Measurements from ENCODE around the gene PLCL1.

The PLCL1 gene

DNA sequence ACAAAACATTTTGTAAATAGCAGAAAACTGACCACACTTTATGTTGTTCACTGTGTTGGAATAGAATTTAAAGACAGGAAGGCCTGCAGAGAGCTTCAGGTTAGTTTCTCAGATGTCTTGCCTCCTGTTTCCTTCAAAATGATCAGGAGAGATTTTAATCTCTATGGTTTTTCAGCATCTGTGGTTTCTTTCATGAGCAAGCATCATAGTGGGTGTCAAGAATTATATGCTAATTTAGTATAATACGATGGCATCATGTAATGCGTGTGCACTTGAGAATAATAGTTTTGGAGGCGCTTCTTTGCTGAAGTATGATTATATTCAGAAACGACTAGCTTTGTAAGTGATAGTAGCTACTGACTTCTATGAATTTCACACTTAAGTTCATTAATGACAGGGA is 149.9 kb downstream of the PLCL1 start:
- no peak for DNase-seq (ENCODE audit: low spot score)

DNA sequence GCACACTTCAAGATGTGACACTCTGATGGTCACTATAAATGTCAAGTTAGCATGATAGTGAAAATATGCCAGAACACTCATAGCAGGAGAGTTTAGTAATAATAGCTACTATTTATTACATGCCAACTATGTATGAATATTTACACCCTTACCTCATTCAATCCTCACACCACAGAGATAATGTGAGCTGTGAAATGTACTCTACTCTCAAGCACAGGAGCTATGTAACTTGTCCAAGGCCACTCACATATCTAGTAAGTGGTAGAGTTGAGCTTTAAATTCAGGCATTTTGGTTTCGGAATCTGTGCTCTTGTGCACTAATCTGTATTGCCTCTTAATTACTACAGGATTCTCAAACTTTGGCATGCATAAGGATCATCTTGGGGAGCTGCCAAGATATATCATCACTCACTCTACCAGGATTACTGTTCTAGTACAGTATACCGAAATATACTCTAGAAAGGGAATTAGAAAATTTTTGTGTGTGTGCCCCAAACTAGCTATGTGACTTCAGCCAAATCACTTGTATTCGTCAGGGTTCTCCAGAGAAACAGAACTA is 154.3 kb downstream of the PLCL1 start:
- DNase-seq (ENCODE audit: low spot score), result no peak

DNA sequence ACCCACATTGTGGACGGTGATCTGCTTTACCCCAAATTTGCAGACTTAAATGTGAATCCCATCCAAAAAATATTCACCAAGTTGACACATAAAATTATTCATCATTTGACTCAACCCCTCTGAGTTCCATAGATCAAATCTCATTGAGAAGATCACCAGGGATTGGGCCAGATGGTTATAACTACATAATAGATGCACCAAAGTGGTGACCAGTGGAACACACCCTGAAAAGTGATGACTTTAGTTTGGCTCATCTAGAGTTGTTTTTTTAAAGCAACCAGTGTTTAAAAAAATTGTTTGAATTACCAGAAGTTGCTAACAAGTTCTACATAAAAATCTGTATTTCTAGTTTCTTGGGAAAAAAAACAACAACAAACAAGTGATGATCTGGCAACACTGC is 155.0 kb downstream of the PLCL1 start:
- DNase-seq (ENCODE audit: low spot score), result no peak

- DNase-seq (ENCODE audit: low spot score), result no peak
These were observed 156.4 kb downstream of the PLCL1 start for GRCh38 chr2:197960786-197961185.

- DNase-seq (ENCODE audit: low spot score), result no peak
These were observed 160.3 kb downstream of the PLCL1 start for GRCh38 chr2:197964720-197965119.

DNA sequence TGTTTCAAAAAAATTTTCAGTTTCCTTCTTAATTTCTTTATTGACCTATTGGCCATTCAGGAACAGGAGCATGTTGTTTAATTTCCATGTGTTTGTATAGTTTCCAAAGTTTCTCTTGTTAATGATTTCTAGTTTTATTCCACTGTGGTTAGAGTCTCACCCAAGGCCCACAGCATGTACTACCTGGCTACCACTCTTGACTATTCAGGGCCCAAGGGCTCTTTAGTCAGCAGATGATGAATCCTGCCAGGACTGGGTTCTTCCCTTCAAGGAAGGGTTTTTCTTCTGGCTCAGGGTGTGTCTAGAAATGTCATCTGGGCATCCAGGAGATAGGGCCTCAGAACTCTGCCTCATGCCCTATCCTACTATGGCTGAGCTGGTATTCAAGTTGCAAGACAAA is 161.4 kb downstream of the PLCL1 start:
- no peak for DNase-seq (ENCODE audit: low spot score)

DNA sequence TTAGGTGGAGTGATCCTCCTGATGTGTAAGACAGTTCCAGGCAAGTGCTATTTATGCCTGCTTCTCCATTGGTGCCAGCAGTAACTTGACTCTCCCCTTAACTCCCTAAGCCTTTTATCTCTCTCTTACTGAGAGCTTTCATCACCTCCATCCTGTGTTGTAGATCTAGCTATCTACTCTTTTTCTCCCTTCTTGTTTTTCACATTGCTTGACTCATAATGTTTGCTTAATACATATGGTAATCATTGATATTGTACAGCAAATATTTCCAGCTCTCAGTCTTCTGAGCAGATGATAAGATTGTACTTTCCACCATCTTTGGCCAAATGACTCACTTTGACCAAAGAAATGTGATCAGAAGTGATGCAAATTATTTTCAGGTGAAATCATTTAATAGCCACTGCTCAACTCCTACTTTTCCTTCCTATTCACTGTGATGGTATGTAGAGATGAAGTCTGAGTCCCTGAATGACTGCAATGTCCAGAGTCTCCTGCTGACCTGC is 165.0 kb downstream of the PLCL1 start:
- DNase-seq (ENCODE audit: low spot score), result no peak

DNA sequence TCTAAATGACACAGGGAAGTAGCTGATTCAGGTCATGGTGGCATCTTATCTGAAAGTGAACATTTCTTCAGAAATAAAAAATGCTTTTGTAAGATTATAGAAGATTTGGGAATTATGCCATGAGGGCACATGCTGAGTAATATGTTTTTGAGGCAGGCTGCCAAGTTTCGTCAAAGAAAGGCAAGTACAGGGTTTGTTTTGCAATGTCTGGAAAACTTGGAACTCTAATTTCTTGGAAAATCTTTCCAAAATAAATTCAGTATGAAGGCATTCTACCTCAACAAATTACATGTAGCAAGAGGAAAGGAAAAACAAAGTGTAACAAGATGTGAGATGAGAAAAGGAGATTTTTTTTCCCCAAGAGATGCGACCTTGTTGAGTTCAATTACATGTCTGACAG is 167.7 kb downstream of the PLCL1 start:
- no peak for DNase-seq (ENCODE audit: low spot score)

- no peak for DNase-seq (ENCODE audit: low spot score)
These were observed 168.2 kb downstream of the PLCL1 start for GRCh38 chr2:197972587-197972986.

GRCh38 chr2:197973772-197974171 is 169.4 kb downstream of the PLCL1 start:
- DNase-seq (ENCODE audit: low spot score), result no peak

- DNase-seq (ENCODE audit: low spot score), result no peak
These were observed 171.6 kb downstream of the PLCL1 start for GRCh38 chr2:197975931-197976519.

- no peak for DNase-seq (ENCODE audit: low spot score)
These were observed 174.6 kb downstream of the PLCL1 start for GRCh38 chr2:197978971-197979370.

- no peak for DNase-seq (ENCODE audit: low spot score)
These were observed 178.2 kb downstream of the PLCL1 start for GRCh38 chr2:197982565-197982964.

DNA sequence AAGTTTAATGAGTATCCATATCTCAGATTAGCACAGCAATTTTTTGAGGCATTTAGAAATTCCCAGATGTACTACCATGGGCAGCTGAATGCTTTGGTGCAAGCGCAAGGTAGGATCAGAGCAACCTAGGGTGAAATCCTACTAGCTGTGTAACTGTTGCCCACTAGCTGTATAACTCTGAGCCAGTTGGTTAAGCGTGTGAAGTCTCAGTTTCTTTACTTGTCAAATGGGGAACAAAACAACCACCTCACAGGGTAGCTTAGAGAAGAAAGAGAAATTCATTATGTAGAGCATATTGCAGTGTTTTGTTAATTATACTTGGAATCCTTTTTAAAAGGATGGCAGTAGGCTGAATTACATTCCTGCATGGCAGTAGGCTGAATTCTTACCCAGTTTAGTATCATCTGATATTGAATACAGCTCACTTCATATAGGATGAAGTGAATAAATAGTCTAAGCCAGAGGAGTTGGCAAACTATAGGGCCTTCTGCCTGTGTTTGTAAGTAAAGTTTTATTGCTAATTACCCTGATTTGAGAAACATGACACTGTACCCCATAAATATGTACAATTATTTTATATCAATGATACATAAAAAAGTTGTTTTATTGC is 180.7 kb downstream of the PLCL1 start:
- DNase-seq (ENCODE audit: low spot score), result no peak

DNA sequence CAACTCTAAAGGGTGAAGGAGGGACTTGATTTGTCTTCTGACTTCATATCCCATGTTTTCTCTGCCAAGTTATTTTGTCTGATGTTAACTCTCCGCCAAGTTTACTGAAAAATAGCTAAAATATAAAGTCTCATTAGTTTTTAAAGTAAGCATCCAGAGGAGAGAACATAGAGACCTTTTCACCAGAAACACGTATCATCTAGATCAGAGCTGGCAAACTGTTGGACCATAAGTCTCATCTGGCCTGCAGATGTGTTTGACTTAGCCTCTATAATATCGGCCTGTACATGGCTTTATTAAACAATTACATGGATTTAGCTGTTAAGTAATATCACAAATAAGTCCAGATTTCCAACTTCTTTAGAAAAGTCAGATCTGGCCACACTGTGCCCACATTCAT is 182.6 kb downstream of the PLCL1 start:
- no peak for DNase-seq (ENCODE audit: low spot score)

- no peak for DNase-seq (ENCODE audit: low spot score)
These were observed 186.0 kb downstream of the PLCL1 start for GRCh38 chr2:197990356-197990755.

DNA sequence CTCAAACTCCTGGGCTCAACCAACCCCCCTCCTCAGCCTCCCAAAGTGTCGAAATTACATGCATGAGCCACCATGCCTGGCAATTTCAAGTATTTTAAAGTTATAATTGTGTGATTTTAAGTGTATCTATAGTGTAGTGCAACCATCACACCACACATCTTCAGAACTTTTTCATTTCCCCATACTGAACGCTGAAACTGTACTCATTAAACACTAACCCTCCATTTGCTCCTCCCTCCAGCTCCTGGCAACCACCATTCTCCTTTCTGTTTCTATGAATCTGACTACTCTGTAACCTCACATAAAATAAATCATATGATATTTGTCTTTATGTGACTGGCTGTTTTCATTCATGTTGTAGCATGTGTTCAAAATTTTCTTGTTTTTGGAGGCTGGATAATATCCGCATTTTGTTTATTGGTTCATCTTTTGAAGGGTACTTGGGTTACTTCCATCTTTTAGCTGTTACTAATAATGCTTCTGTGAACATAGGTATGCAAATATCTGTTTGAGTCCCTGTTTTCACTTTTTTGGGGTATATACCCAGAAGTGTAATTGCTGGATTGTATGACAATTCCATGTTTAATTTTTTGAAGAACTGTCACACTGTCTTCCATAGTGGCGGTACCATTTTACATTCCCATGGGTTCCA is 188.2 kb downstream of the PLCL1 start:
- no peak for DNase-seq (ENCODE audit: low spot score)

GRCh38 chr2:197993363-197993762 is 189.0 kb downstream of the PLCL1 start:
- no peak for DNase-seq (ENCODE audit: low spot score)

DNA sequence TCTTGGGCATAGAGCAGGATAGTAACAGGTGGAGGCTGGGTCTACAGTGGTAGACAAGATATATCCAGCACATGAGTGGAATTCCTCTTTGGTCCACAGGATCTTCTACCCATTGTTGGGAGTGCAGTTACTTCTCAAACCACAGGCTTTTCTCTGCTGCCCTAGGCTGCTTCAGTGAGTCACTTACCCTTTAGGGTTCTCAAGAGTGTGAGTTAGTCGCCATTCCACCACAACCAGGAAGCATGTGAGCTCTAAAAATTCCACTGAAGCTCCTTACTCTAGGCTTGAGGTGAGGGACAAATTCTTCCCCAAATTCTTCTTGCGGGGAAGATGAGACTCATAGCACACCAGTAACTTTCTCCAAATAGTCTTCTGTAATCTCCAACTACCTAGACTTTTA is 189.4 kb downstream of the PLCL1 start:
- no peak for DNase-seq (ENCODE audit: low spot score)

GRCh38 chr2:197994751-197995150 is 190.4 kb downstream of the PLCL1 start:
- DNase-seq (ENCODE audit: low spot score), result no peak

DNA sequence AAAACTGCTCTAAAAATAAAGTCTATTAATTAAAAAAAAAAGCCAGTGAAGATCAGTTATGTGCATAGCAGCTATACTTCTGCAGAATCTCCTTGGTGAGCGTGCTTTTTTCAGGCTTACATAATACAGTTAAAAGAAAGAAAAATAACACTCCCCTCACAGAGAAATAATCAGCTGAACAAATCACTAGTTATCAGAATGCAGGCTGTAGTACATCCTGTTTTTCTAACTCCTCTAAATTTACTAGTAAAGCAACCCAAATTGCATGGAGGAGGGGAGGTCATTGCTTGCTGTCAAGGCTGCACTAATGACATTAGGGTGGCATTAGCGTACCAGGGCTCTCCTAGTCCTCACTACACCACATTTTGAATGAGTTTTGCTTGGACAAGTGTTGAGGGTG is 192.2 kb downstream of the PLCL1 start:
- no peak for DNase-seq (ENCODE audit: low spot score)

DNA sequence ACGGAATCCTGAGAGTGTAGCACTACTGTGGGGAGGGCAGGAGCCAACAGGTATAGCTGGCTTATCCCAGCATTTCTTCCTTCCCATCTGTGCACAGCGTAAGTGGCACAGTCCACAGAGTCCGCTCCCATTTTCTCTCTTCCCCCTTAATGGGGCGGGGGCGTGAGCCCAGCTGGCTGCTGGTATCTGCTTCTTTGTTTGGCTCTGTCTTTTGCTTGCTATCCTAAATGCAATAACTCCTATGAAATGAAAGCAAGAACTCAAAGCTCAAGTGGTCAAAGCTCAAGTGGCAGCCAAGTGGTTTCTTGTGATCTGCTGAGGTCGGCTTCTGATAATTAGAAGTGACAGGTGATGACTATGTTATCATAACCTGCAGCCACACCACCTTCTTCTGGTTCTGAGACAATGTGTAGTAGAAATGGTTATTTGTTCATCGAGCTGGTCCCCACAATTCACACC is 192.7 kb downstream of the PLCL1 start:
- no peak for DNase-seq (ENCODE audit: low spot score)

DNA sequence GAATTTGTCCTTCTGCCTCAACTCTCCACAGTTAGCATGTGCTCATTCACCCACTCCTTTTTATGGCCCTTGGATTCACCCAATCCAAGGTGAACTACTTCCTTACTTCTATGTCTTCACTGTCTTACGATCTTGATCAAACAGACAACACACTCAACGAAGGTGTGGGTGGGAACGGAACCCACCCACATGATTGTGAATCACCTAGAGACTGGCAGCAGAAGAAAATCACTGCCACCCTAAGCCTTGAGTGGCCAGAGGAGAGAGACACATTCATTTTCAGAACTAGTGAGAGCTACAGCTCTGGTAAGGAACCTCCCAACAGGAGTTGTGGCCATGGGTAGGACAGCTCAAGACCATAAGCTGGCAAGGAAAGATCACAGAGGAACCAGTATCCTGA is 194.3 kb downstream of the PLCL1 start:
- no peak for DNase-seq (ENCODE audit: low spot score)

Data from activated CD4-positive, alpha-beta T cell treated with anti-CD3 and anti-CD28 coated beads, Interleukin-2, Interleukin-4, amounts not matched to agents 100 ng/mL and 50 ng/mL, durations not matched to agents 16 hours and 8 hours (primary cell).